GM21423 (cell line): ENCODE results near the gene OR52W1.
"Not testable (repeated sequence)": the region's sequence is repeated elsewhere in the genome, so short reads cannot be mapped to it uniquely, and the experiment has no call there.

ENCODE experiments used
- ATAC-seq: cut with Tn5 transposase; IDR thresholded peaks from one replicate; pipeline ENCODE4 v1.9.1; 2021; ENCODE audit warnings: mild to moderate bottlenecking, moderate library complexity; ENCODE audit not compliant: unreplicated experiment

OR52W1 gene

DNA sequence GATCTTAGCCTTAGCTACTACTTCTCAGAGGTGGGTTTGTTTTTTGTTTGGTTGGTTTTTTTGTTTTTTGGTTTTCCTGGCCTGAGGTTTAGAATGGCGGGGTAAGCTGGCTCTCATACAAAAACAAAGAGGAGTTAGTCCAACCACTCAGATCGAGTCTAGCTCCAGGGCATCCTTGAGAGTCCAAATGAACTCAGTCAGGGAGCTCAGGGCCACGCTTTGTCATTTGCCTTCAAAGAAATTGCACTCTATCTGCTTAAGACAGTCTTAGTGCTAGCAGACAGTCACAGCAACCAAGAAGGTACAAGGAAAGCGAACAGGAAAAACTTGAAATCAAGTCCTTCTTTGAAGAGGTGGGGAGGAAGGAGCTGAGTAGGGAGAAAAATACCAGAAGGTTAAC, 17.5 kb downstream of the OR52W1 start:
- no peak for ATAC-seq

DNA sequence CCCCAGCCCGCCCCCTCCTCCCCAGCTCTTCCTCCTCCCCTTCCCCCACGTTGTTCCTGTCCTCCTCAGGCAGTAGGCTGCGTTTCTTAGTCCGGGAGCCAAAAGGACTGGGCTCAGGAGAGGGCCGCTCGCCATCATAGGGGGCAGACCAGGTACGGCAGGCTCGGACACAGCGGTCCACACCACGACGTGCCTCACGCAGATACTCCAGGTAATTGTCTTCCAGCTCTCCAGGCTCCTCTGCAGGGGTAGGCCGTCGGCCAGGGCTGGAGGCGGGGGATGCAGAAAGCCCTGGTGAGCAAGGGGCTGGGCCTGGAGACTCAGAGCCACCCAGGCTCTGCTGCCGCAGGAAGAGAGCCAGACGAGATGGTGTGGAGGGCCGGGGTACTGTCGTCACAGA, 18.7 kb downstream of the OR52W1 start:
- no peak for ATAC-seq

DNA sequence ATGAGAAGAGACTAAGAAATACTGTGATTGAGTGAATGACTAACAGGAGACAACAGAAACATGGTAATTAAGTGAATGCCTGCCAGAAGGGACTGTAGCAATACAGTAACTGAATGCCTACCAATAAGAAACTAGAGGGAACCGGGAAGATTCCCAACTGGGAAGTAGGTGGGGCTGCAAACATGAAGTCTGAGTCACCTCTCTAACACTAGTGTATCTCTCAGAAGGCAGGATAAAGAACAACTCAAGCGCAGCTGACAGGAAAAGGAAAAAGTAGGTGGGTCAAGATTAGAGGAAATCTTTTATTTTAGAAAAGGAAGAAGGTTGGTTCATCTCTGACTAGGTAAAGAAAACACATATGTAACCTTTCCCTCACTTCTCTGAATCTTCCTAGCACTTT, 20.3 kb downstream of the OR52W1 start:
- no peak for ATAC-seq

DNA sequence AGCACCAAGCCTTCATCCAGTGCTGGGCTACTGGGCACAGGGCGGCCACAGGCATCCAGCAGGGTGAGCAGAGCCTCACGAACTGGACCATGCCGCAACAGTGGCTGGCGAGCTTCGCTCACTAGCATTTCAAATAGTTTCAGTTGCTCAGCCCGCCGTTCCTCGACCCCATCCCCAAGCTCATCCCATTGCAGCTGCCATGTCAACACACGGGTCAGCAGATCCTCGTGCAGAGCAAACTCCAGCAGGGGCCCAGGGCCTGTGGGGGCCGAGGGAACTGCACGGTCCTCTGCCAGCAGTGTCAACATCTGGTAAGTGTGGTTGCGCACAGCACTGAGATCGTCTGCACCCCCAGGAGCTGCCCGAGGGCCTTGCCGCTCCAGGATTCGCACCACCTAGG, 24.8 kb downstream of the OR52W1 start:
- no peak for ATAC-seq

DNA sequence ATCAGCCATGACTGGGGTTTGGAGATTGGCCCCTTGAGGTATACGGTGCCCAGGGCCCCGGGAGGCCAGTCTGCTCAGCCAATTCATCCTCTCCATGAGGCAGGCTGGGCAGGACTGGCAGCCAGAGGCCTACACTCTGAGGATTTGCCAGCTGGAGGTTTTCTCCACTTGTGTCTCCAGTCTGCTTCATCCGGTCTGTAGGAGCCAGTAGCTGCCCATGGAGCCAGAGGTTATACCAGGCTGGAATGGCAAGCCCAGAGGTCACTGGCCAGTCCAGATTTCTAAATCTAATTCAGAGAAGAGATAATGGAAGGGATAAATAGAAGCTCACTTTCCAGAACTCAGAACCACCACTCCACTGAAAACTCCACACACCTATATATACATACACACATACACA, 25.4 kb downstream of the OR52W1 start:
- no peak for ATAC-seq

DNA sequence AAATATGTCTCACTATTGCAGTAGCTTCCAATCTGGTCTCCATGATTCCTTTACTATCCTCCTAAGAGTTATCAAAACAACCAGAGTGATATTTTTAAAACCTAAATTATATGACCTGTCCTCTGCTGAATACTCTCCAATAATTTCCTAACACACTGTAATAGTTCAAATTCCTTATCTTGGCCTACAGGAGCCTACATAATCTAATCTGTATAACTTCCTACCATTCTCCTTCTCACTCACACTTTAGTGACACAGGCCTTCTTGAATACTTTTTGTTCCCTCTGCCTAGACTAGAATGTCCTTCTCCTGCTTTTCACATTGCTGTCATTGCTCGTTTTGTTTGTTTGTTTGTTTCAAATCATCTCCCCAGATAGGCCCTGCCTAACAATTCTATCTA, 26.0 kb downstream of the OR52W1 start:
- no peak for ATAC-seq

DNA sequence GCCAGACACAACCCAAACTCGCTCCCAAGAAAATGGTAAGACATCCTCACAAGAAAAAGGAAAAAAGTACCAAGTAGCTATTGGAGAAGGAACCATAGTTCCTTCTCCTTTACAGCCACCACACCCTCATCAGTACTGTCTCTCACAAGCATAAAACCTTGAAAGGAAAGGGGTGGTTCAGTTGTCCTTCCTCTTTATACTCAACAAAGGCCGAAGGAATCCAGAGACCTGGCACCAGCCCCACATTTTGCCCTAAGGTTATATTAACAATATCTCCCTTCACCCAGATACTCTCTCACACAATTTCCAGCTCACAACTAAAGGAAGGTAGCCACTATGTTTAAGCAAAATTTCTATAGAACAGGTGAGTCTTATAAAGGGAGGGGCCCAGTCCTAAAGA, 26.9 kb downstream of the OR52W1 start:
- no peak for ATAC-seq

DNA sequence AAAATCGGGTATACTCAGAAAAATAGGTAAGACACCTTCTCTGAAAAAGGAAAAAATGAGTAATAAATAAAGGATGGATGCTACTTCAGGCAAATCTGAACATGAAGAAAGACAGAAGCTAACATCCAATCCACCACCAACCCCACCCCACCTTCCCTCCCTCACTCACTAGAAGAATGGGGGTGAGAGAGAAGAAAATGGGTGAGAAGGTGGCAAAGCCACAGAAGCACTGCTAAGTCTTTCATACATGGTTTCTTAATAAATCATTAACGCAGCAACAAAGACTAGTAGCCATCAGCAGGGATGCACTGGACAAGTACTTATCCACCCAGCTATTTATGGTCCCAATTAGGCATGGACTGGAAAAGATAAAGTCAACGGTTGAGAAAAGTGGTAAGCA, 29.5 kb downstream of the OR52W1 start:
- ATAC-seq: no peak

DNA sequence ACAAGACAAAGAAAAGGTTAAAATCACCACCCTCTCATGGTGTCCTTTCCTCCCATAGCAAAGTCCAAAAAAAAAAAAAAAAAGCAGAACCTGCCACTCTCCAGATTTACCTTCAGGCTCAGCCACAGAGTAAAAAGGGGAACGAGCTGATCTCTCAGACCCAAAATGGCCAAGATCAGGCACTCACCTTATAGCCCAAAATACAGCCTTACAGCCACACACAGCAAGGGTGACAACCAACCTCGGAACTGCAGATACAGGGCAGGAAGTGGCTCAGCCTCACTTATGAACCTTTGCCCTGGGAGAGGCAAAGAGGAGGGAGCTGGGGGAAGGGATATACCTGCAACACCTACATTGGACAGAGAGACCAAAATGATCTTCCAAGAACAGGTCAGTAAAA, 30.9 kb downstream of the OR52W1 start:
- no peak for ATAC-seq

DNA sequence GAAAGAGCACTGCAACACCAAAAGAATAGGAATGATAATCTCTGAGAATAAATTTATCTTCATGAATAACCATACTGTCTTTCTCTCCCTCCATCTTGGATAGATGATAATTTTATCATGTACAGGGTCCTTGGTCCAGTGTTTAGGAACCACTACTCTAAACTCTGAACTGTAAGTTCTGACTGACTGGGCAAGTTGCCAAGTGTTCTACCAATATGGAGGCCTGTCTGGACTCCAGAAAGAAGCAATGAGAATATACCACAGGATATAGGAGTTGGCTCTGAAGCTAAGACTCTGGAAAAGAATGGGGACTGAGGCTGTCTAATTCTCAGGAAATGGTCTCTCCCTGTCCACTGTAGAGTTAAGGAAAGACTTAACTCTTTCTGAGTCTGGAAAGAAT, 33.9 kb downstream of the OR52W1 start:
- no peak for ATAC-seq

DNA sequence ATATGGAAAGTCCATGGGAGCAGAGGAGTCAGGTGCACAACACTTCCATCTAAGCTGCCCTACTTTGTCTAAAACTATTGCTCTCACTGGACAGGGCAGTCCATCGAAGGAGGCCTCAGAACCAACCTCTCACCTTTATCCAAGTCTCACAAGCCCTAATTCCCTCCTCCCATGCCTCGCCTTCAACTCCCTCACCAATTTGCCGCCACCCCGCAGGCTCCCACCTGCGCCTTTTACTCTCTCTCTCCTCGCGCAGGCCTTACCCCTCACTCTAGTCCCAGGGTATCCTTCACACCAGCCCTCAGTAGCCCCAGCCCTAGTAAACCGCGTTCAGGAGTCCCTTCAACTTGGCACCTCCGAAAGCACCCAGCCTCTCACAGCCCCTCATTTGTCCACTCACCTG, 35.0 kb downstream of the OR52W1 start:
- ATAC-seq: no peak

DNA sequence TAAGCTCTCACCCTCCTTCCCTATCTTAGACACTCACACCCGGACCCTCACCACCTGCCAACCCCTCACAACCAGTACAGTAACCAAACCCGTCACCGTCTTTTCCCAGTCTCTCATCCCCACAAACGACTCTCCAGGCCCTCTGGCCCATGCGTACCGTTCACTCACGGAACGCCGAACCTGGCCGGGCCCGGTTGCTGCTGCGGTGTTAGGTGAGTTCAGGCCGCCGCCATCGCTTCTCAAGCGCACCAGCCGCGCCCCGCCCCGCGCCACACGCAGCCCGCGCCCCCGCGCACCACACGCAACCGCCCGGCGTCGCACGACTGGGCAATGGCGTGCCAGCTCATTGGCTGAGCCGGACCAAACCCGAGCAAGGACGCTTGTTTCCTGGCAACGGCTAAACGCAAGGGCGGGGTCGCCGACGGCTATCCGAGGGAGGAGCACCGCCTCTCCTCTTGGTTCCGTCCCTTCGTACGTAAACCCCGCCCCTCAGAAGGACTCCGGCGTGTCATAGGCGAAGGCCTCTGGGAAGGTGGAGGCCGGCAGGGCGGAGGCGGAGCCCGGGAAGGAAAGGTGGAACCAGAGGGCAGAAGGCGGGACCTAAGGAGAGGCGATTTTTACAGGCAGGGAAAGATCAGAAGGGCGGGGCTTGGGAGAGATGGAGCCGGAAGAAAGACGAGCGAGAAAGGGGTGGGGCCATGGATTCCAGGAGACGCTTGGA, 35.5 kb downstream of the OR52W1 start, which contains the start of gene FHIP1B:
Gene FHIP1B, minus strand, starts transcription at position 250 of the 721 bp plus-strand sequence. CDS start 10,120 bp downstream, outside the sequence.
- ATAC-seq: peak; percentile 94

DNA sequence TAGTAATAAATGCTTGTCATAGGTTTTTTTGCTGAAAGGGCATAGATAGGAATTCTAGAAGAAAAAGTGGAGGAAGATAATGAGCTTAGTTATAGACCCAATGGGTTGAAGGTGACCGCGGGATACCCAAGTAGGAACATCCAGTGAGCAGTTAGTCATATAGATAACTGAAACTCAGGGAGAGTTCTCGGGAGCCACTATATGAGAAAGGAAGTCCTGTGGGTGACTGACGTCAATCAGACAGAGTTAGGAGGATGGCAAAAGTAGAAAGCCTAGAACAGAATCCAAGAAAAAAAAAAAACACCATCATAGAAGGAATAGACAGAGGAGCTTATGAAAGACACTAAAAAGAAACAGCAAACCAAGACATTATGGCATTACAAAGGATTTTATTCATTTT, 38.2 kb downstream of the OR52W1 start:
- no peak for ATAC-seq

DNA sequence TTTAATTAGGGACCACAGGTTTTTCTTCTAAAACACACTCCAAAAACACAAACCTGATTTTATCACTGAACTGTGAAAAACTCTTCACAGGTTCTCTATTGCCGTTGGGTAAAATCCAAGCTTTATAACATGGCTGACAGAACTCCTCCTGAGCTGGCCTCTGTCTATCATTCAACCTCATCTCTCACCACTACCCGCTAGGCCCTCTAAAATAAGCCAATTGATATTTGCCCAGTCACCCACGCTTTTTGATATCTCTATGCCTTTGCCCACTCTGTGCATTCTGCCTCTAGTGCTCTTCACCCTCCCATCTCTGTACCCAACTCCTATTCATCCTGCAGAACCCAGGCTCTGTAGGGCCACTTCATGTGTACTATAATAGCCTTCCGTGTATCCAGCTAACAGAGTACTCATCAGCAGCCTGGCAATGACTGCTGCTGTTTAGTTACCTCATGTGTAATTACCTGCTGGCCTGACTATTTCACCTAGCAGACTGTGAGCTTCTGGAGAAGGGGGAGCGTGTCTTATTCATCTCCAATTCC, 38.8 kb downstream of the OR52W1 start:
- ATAC-seq: no peak

DNA sequence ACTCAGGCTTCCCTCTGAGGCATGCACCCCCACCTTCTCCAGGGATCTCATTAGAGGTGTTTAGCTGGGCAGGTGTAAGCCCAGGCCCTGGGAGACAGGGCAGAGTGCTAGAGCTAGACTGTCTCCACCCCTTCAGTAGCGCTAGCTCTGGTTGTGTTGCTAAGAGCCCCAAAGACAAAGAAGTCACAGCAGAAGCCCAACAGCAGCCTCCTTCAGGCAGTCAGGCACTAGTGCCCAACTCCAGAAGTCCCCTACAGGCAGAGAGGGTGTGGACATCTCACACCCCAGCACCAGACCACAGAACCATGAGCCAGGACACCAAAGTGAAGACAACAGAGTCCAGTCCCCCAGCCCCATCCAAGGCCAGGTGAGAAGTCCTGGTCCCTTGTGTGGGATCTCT, 39.9 kb downstream of the OR52W1 start, which contains the start of gene CNGA4:
Gene CNGA4, plus strand, starts transcription at position 188 of the 400 bp plus-strand sequence. Its CDS starts 118 bp downstream, at position 306.
- ATAC-seq: no peak

DNA sequence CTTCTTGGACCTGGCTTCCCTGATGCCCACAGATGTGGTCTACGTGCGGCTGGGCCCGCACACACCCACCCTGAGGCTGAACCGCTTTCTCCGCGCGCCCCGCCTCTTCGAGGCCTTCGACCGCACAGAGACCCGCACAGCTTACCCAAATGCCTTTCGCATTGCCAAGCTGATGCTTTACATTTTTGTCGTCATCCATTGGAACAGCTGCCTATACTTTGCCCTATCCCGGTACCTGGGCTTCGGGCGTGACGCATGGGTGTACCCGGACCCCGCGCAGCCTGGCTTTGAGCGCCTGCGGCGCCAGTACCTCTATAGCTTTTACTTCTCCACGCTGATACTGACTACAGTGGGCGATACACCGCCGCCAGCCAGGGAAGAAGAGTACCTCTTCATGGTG, 41.1 kb downstream of the OR52W1 start:
- no peak for ATAC-seq

DNA sequence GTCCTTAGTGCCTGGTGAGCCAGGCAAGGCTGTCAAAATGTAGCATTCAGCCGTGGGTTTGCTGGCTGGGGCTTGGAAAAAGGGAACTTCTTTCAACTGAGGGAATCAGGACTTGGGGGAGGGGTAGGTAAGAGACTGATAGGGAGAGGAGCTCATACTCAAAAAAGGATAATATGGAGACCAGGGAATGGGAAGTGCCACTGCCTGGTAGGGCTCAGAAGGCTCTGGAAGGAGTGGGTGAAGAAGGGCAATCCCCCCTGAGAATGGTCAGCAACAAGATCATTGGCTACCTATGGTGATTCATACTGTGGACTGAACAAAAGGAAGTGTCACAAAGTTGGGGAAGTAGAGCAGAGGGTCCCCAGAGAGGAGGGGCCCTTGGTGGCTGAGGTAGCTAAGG, 41.8 kb downstream of the OR52W1 start:
- no peak for ATAC-seq

DNA sequence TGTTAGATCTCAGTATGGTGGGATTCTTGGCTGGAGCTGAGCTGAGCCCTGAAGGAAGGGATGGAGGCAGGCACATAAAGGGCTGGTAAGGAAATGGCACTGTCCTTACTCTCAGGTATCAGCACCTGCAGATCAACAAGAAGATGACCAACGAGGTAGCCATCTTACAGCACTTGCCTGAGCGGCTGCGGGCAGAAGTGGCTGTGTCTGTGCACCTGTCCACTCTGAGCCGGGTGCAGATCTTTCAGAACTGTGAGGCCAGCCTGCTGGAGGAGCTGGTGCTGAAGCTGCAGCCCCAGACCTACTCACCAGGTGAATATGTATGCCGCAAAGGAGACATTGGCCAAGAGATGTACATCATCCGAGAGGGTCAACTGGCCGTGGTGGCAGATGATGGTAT, 42.3 kb downstream of the OR52W1 start:
- ATAC-seq: no peak

DNA sequence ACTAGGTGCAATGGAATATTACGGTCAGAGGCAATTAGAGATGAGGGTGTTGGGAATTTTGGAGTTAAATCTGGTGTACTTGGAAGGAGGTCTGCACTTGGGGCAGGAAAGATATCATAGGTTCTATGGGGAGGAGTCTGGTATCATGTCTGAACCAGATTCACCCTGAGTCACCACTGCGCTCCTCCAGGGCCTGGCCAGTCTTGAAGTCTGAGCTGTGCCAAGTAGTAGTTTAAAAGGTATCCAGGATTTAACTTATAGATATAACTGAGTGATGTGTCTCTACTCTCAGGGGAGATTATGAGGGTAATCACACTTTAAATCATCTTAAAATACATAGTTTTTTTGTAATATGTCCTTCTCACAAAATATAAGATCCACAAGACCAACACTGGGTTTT, 46.5 kb downstream of the OR52W1 start:
- ATAC-seq: no peak

DNA sequence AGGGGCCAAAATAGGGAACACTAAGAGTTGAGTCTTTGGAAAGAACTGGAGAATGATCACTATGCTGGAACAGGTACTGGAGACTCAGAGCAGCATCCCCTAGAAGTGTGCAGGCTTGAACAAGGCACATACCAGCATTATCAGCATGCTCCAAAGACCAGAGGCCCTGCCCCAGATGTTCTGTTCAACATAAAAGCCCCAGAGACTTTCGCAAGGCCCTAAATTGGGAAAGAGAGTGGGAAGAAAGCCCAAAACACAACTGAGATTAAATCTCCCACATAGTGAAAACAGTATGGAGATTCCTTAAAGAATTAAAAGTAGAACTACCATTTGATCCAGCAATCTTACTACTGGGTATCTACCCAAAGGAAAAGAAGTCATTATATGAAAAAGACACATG, 49.2 kb downstream of the OR52W1 start:
- ATAC-seq: no peak

DNA sequence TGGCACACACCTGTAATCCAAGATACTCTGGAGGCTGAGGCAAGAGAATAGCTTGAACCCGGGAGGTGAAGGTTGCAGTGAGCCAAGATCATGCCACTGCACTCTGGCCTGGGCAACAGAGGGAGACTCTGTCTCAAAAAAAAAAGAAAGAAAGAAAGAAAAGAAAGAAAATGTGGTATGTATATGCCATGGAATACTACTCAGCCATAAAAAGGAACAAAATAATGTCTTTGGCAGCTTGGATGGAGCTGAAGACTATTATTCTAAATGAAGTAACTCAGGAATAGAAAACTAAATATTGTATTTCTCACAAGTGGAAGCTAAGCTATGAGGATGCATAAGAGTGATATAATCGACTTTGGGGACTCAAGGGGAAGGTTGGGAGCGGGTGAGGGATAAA, 49.9 kb downstream of the OR52W1 start:
- not testable (repeated sequence) for ATAC-seq
